Fibroblast of the aortic adventitia (primary cell): Measurements from ENCODE around the gene SHKBP1. TPM values are rescaled to one million over a fixed set of nuclear protein-coding genes. Genes with fewer than 3 reads are reported as not detected.

Experiments used
- DNase-seq: peaks from one replicate; pipeline ENCODE4 v3.0.0-alpha.2; 2010; ENCODE audit warnings: low read depth
- H3K4me3 ChIP-seq: 2 replicates; pipeline ENCODE4 v1.5.1; 2011; ENCODE audit warnings: low read depth, mild to moderate bottlenecking, control low read depth, low read length, moderate library complexity
- total RNA-seq: library from RNA; depleted of rRNA; stranded (reverse); fragments of >200 nt; gene quantifications from 2 replicates; pipeline ENCODE4 v1.2.3, GENCODE V29; 2012; ENCODE audit warnings: low replicate concordance
- TF ChIP-seq, protein P1 (sequence below): IDR thresholded peaks from 2 replicates; pipeline ENCODE4 v1.5.1; 2011; ENCODE audit warnings: mild to moderate bottlenecking, low read length, control low read depth, inconsistent platforms; ENCODE audit not compliant: insufficient read depth

Gene SHKBP1
- total RNA-seq, 1 donor: 24.9 TPM

DNA sequence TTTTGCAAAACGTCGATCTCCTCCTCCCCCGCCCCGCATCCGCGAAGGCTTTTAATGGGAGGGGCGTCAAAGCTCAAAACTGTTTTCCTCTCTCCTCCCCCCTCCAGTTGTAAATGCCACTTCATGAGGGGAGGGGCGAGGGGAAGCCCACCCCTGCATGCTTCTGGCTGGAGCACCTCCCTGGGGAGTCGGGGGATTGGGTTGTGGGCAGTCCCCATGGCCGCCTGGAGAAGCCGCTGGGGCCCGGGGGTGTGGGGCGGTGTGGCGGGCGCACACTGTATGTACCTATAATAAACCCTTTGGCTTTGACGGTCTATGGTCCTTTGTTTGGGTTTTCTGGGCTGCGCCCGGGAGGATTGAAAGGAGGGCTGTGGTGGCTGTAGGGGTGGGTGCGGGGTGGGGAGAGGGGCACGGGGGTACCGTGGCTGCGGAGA, 505 bp upstream of the SHKBP1 start:
- TF ChIP-seq, protein P1, sequence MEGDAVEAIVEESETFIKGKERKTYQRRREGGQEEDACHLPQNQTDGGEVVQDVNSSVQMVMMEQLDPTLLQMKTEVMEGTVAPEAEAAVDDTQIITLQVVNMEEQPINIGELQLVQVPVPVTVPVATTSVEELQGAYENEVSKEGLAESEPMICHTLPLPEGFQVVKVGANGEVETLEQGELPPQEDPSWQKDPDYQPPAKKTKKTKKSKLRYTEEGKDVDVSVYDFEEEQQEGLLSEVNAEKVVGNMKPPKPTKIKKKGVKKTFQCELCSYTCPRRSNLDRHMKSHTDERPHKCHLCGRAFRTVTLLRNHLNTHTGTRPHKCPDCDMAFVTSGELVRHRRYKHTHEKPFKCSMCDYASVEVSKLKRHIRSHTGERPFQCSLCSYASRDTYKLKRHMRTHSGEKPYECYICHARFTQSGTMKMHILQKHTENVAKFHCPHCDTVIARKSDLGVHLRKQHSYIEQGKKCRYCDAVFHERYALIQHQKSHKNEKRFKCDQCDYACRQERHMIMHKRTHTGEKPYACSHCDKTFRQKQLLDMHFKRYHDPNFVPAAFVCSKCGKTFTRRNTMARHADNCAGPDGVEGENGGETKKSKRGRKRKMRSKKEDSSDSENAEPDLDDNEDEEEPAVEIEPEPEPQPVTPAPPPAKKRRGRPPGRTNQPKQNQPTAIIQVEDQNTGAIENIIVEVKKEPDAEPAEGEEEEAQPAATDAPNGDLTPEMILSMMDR: no peak

DNA sequence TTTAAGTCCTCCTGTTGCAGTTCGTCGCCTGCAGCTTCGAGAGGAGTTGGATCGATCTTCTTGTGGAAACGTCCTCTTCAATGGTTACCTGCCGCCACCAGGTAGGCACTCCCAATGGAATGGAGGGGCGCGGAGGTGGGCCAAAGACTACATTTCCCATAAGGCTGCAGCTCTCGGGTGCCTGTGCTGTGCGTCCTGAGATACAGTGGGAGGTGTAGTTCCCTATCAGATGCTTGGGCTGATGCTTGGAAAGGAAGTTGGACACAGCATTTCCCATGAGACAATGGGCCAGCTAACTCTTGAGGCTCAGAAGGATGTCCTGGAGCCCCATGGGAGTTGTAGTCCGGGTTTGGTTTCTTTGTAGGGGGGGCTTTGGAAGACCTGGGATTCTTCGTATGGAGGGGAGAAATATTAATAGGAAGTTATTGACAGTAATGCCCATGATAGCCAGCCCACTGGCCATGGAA, 1.8 kb downstream of the SHKBP1 start:
- TF ChIP-seq, protein P1: no peak
- DNase-seq: peak; percentile 33
- no peak overlapping the region for H3K4me3 ChIP-seq

More for the DNA sequence above, 505 bp upstream of the SHKBP1 start:
- H3K4me3 ChIP-seq: peak overlapping the region; percentile 48
- no peak for DNase-seq

DNA sequence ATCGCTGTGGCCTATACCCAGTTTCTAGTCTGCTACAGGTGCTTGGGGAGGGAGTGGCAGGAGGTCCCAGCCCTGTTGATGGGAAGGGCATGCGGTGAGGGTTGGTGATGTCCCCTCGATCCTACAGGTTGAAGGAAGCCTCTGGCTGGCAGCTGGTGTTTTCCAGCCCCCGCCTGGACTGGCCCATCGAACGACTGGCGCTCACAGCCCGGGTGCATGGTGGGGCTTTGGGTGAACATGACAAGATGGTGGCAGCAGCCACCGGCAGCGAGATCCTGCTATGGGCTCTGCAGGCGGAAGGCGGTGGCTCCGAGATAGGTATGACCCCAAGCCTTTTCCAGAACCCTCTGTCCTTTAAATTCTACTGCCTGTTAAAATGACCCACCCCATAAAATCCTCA, 3.9 kb downstream of the SHKBP1 start:
- TF ChIP-seq, protein P1: no peak
- H3K4me3 ChIP-seq: no peak overlapping the region
- DNase-seq: no peak

DNA sequence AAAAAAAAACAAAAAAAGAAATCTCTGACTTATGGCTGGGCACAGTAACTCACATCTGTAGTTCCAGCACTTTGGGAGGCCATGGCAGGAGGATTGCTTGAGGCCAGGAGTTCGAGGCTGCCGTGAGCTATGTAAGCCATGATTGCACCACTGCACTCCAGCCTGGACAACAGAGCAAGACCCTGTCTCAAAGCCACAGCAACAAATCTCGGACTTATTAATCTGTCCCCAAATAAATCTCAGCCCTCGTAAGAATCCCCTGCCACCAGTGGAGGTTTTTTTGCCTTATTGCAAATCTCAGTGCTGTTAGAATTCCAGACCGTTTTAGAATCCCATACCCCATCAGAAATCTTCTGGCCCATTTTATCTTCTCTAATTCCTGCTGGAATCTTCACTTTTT, 4.9 kb downstream of the SHKBP1 start:
- no peak overlapping the region for H3K4me3 ChIP-seq
- no peak for DNase-seq
- TF ChIP-seq, protein P1: no peak

DNA sequence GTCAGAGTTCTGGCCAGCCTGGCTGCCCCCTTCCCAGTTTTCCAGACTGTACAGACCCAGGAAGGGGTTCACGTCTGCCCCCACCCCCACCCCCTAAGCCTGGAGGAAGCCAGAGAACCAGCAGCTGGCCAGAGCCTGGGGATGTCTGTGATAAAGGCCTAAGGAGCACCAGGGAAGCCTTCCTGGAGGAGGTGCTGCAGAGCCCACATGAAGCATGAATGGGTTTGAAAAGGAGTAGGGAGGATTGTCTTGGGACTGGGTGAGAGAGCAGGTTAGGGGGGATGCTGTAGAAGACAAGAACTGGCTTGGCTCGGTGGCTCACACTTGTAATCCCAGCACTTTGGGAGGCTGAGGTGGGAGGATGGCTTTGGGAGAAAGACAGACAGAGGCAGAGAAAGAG, 5.8 kb downstream of the SHKBP1 start:
- TF ChIP-seq, protein P1: no peak
- no peak overlapping the region for H3K4me3 ChIP-seq
- DNase-seq: no peak

DNA sequence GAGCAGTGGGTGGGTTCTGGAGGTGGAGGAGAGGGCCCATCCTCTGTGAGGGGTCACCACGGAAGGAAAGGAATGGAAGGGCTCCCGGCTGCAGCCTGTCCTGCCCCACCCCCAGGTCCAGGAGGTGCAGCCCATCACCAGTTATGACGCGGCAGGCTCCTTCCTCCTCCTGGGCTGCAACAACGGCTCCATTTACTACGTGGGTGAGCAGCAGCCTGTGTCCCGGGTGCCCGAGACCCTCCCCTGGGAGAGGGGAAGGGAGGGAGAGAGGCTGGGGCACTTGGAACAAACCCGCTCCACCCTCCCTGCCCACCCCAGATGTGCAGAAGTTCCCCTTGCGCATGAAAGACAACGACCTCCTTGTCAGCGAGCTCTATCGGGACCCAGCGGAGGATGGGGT, 6.6 kb downstream of the SHKBP1 start:
- TF ChIP-seq, protein P1: no peak
- no peak for DNase-seq
- H3K4me3 ChIP-seq: no peak overlapping the region

DNA sequence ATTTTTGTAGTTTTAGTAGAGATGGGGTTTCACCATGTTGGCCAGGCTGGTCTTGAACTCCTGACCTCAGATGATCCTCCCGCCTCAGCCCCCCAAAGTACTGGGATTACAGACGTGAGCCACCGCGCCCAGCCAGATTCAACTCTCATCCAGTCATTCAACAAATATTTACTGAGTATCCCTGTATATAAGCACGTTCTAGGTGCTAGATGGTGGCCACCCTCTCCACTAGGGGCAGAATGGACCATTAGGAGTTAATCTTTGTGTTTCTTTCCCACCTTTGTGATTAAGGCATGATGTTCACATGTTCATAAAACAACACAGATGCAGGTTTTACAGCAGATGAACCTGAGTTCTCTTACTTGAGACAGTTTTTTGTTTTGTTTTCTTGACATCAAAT, 7.3 kb downstream of the SHKBP1 start:
- no peak overlapping the region for H3K4me3 ChIP-seq
- DNase-seq: no peak
- TF ChIP-seq, protein P1: peak; percentile 30
